GM10248 (cell line): ENCODE data around the gene IKZF2.

Experiments used
- CTCF ChIA-PET: fragments of 300-600 bp; sonication (Branson Sonifier 250); formaldehyde crosslinking; extraction: SDS; loops from one replicate; lab custom pipeline; 2021; ENCODE audit warnings: antibody characterized with exemption; lab: Yijun Ruan, JAX
- POLR2A ChIA-PET: fragments of 350-650 bp; sonication (Branson Sonifier 250); formaldehyde crosslinking; extraction: SDS; loops from one replicate; lab custom pipeline; 2020; ENCODE audit warnings: antibody characterized with exemption; lab: Yijun Ruan, JAX
- DNase-seq: peaks from one replicate; pipeline ENCODE4 v3.0.0; 2012; ENCODE audit errors: extremely low spot score
- TF ChIP-seq, protein P1 (sequence below): IDR thresholded peaks from 2 replicates; pipeline ENCODE4 v1.5.1; 2012; ENCODE audit warnings: mild to moderate bottlenecking, low read depth; ENCODE audit errors: extremely low read depth, missing control alignments, control extremely low read depth

The IKZF2 gene

DNA sequence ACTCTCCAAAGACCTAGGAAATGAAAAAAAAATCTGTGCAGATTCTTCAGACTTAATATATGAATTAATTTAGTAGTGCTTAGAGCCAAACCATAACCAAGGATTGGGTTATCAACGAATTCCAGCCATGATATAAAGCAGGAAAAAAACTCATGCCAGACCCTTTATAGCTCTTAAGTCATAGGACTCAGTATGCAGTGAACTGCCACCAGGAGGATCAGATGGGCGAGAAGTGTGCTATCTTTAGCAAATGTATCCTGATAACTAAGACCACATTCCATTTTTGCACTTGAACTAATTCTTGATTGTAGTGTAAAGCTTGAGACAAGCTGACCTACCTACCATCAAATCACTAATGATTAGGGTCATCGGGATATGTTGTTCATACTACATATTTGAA lies 178.1 kb downstream of the IKZF2 start:
- TF ChIP-seq, protein P1, sequence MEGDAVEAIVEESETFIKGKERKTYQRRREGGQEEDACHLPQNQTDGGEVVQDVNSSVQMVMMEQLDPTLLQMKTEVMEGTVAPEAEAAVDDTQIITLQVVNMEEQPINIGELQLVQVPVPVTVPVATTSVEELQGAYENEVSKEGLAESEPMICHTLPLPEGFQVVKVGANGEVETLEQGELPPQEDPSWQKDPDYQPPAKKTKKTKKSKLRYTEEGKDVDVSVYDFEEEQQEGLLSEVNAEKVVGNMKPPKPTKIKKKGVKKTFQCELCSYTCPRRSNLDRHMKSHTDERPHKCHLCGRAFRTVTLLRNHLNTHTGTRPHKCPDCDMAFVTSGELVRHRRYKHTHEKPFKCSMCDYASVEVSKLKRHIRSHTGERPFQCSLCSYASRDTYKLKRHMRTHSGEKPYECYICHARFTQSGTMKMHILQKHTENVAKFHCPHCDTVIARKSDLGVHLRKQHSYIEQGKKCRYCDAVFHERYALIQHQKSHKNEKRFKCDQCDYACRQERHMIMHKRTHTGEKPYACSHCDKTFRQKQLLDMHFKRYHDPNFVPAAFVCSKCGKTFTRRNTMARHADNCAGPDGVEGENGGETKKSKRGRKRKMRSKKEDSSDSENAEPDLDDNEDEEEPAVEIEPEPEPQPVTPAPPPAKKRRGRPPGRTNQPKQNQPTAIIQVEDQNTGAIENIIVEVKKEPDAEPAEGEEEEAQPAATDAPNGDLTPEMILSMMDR, result no peak
- CTCF ChIA-PET, result interaction anchor here (0.7 kb wide), 1 partner anchor 180 kb away, joined by 3 read pairs; no protein-coding TSS in a partner anchor
- POLR2A ChIA-PET, result no interaction called here
- no peak for DNase-seq

DNA sequence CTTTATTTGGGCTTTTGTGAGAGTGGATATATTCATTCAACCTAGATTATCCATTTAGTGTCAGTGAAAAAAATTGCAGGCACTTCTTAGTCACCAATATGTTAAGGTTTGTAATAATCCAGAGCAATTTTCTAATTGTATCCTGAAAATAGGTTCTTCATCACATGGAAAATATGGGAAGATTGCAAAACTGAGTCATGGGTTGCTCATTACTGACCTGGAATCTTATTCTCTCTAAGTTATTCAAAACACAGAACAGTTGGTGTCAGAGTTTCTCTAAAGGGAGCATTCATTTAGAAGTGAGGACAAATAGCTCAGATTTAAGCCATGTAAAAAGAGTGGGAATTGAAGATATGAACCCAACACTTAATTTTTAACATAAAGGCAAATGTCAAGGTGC lies 181.3 kb downstream of the IKZF2 start:
- TF ChIP-seq, protein P1, result no peak
- DNase-seq, result no peak
- ChIA-PET CTCF (interaction anchor here (1.2 to 1.7 kb wide), 3 partner anchors 9 to 13 kb away, joined by 4 to 5 read pairs (median 4); no protein-coding TSS in a partner anchor), POLR2A (no interaction called here)

DNA sequence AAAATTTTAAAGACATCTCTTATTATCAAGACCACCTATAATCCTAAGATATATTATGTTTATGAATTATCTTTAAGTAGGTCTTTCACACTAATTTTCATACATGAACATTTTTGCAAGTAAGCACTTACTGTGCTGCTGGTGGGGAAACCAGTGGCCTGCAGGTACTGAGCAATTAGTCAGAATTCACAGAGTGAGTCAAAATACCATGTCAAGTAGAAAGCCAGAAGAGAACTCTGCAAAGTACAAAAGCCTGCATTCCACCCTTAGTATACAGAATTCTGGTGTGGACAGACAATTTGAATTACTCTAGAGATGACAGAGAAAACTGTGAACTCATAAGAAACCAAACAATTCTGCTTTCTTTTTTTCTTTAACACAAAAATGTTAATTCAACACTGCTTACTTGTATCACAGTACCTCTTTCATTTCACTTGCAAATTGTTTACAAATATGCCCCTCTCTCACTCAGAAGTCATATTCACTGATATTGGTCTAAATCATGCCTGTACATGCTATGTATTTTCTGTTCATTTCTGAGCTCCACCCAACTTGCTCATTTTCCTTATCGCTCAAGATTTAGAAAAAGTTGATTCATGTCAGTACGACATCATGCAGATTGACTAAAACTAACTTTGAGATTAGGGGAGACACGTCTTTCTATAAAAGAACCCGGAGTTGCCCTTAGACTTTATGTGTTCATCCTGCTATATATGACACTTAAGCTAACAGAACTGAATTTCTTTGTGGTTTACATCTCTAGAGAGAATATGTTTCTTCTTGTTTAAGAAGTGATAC lies 182.9 kb downstream of the IKZF2 start:
- POLR2A ChIA-PET, result no interaction called here
- DNase-seq, result no peak
- TF ChIP-seq, protein P1, result no peak
- CTCF ChIA-PET, result interaction anchor here (0.6 to 3.2 kb wide), 5 partner anchors 10 to 22 kb away, joined by 3 to 10 read pairs (median 4); no protein-coding TSS in a partner anchor

DNA sequence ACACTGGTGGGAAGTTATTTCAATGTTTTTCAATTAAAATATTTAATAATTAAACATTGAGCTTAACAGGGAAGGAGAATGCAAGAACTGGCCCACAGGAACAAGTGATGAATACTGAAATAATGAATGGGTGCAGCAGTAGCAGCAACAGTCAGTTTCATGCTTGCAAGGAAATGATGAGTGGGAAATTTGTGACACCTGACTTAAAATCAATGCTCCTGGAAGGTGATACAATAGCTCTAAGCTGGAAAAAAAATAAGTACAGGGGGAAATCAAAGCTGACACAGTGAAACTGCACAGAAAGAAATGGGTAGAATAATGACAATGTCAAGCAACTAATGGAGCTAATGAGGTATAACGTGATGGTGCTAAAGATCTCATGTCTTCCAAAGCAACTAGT lies 184.5 kb downstream of the IKZF2 start:
- DNase-seq, result no peak
- TF ChIP-seq, protein P1, result no peak
- POLR2A ChIA-PET, result no interaction called here
- CTCF ChIA-PET, result interaction anchor here (1.0 to 3.2 kb wide), 5 partner anchors 9 to 74 kb away, joined by 3 to 11 read pairs (median 6); no protein-coding TSS in a partner anchor

DNA sequence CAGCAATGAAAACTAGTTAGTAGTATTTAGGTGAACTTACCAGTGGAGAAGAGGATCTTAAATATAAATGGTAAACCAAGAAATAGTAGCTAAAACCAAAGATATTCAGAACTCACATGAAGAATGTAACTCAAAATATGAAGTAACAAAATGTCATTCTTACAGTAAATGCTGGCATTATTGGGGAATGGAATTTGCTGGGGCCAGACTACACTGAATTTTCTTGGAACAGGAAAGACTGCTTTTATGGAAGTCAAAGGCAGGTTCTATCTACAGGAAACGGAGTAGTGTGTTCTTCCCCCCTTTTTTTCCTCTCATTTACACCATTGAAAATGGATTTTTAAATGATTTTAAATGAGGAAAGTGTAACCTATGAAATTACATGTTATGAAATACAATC lies 188.7 kb downstream of the IKZF2 start:
- TF ChIP-seq, protein P1, result no peak
- ChIA-PET CTCF (interaction anchor here (1.3 kb wide), 1 partner anchor 23 kb away, joined by 4 read pairs; no protein-coding TSS in a partner anchor), POLR2A (no interaction called here)
- no peak for DNase-seq

DNA sequence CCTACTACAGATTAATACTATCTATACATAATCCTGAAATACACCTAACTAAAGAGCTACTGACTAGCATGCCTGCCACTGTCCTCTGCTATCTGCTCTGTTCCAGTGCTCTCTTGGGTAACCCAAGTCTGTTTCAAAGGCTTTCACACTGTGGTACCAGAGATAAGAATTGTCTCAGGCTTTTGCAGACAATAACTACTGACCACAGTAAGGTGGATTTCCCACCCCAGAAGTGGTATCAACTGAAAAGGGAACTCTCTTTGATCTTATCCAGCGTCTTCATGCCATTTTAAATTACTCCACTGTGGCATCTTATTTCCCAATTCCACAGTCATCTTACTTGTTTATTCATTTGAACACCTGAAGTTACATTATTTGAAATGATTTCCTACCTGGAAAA lies 190.2 kb downstream of the IKZF2 start:
- DNase-seq, result no peak
- ChIA-PET CTCF (interaction anchor here (1.3 kb wide), 1 partner anchor 21 kb away, joined by 4 read pairs; no protein-coding TSS in a partner anchor), POLR2A (no interaction called here)
- TF ChIP-seq, protein P1, result no peak
